ENCODE measurements around the gene RIC8B.

GRCh38 chr12:106753526-106753925 is 21.0 kb upstream of the RIC8B start:
- TF ChIP-seq CTCF (conservative IDR thresholded peaks at IDR 0.05), result no peak
- no peak for TF ChIP-seq EZH2 (IDR thresholded peaks at IDR 0.05; ENCODE audit: low read depth)
